ENCODE results near the gene PSMB8.
A peak's percentile ranks its signal among the peaks of the same experiment; 100 is the strongest.

The PSMB8 gene

DNA sequence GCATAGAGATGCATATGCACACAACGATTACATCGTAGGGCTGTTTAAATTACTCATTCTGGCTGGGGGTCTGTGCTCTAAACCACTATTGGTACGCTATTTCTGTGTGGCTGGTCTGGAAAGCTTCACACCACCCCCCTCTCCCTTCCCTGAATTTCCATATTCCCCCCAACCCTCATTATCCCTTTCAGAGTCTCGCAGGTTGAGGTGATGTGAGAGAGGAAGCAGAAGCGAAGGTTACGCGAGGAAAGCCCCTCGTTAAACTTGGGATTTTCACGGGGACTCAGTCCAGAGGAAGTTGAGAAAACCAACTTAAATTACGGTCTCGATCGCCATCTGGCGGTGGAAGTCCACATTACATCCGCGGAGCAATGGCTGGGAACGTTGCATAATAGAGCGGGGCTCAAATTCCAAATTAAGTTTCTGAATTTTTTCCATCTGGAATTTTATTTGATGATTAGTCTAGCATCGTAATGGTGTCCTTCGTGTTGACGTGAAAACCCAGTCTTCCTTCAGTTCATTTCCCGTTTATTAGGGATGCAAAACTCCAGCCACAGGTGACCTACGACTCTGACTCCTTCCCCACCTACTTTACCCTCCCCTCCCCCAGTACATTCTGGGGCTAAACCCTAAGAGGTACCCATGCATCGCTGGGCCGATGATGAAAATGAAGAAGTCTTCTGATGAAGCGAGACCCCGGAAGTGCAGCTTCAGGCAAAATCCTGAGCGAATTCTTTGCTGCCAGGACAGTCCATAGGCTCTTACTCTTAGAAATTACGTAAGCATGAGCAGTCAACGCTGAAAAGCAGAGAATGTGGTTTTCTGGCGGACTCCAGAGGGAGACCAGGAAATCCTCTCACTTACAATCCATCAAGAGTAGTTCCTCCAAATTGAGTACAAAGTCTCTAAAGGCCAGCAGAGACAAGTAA lies 46.7 kb downstream of the PSMB8 start:
- peak; percentile 49 for DNase-seq (ENCODE audit: low spot score)

DNA sequence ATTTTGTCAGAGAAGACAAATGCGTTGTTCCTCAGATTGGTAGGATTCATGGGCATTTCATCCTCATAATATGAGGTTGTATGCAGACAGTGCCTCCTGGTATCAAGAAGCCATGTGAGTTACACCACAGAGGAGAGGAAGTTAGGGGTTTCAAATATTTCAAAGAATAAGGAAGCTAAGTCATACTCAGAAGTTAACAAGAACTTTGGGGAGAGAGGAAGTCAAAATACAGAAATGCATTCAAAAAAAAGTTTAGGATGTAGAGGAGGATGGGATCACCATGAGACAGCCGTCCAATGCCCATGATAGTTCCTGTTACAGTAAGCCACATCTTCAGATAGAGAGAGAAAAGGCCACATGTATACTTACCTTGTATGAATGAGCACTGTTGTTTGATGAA lies 49.3 kb downstream of the PSMB8 start:
- DNase-seq (ENCODE audit: low spot score): peak; percentile 38

GRCh38 chr6:32792901-32793435 lies 50.9 kb downstream of the PSMB8 start:
- no peak for DNase-seq (ENCODE audit: low spot score)

Data from globus pallidus (tissue), 1 donor.